RWPE2 (cell line): Measurements from ENCODE around the gene ENTR1.

Source experiments
- ATAC-seq: fragments of 200-7000 bp; cut with Tn5 transposase; 3 replicates; pipeline ENCODE4 v1.9.1; 2021; ENCODE audit warnings: low read depth
- DNase-seq: peaks from one replicate; pipeline ENCODE4 v3.0.0-alpha.2; 2020; ENCODE audit warnings: low spot score
- H3K27ac ChIP-seq: fragments of 450-650 bp; 2 replicates; pipeline ENCODE4 v1.5.1; 2017; ENCODE audit warnings: mild to moderate bottlenecking; ENCODE audit not compliant: poor library complexity, severe bottlenecking
- H3K27me3 ChIP-seq: fragments of 250-450 bp; sonication (Bioruptor Pico); 2 replicates; pipeline ENCODE4 v1.5.1; 2021; ENCODE audit warnings: mild to moderate bottlenecking, moderate library complexity; ENCODE audit not compliant: insufficient read depth, poor library complexity, severe bottlenecking
- H3K36me3 ChIP-seq: fragments of 250-450 bp; sonication (Bioruptor Pico); 2 replicates; pipeline ENCODE4 v1.5.1; 2020; ENCODE audit warnings: low read depth, mild to moderate bottlenecking, moderate library complexity
- H3K4me1 ChIP-seq: fragments of 250-450 bp; sonication (Bioruptor Pico); 2 replicates; pipeline ENCODE4 v1.5.1; 2021; ENCODE audit warnings: mild to moderate bottlenecking, moderate library complexity; ENCODE audit not compliant: insufficient read depth, poor library complexity, severe bottlenecking
- H3K4me3 ChIP-seq: fragments of 250-450 bp; sonication (Bioruptor Pico); 2 replicates; pipeline ENCODE4 v1.5.1; 2021; ENCODE audit warnings: mild to moderate bottlenecking, moderate library complexity; ENCODE audit not compliant: severe bottlenecking
- H3K9me3 ChIP-seq: fragments of 250-450 bp; sonication (Bioruptor Pico); 2 replicates; pipeline ENCODE4 v1.5.1; 2021; ENCODE audit warnings: mild to moderate bottlenecking, moderate library complexity; ENCODE audit not compliant: severe bottlenecking
- TF ChIP-seq, protein P1 (sequence below): fragments of 450-650 bp; IDR thresholded peaks from one replicate; pipeline ENCODE4 v1.5.1; 2017; ENCODE audit warnings: mild to moderate bottlenecking, moderate library complexity; ENCODE audit not compliant: poor library complexity, severe bottlenecking

The ENTR1 gene

DNA sequence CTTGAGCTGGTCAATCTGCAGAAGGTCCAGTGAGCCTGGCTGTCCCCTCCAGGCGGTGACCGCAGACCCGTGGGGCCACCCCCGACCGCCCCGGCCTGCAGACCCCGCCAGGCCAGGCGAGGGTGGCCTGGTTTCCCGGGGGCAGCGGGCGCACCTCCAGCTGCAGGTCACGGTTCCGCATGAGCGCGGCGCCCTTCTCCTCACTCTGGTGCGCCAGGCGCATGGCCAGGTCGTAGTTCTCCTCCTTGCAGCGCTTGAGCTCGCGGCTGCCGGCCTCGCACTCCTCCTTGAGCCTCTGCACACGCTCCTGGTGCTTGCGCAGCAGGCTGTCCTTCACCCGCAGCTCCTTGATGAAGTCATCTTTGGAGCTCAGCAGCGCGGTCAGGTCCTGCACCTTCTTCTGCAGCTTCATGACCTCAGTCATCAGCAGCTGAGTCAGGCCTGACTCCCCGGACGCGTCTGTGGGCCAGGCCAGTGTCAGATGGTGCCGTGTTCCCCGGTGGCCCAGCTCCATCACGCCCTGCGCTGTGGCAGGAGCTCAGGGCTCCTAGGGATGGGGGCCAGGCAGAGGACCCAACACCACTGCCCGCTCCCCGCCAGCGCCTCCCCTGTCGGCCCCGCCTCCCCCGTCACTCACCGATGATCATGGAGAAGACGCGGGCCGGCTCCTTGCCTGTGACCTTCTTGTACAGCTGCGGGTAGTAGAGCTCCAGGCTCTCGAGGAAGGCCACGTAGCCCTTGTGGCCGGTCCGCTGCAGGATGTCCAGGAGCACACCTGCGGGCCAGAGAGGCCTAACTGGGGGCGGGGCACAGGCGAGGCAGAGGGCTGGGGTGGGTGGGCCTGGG lies 39.5 kb downstream of the ENTR1 start:
- Histone ChIP-seq H3K4me3 (no peak overlapping the region), H3K9me3 (no peaks in the 10 kb centered on the region), H3K4me1 (no peaks in the 10 kb centered on the region), H3K36me3 (no peaks in the 10 kb centered on the region), H3K27me3 (no peaks in the 10 kb centered on the region), H3K27ac (no peak overlapping the region)
- TF ChIP-seq, protein P1, sequence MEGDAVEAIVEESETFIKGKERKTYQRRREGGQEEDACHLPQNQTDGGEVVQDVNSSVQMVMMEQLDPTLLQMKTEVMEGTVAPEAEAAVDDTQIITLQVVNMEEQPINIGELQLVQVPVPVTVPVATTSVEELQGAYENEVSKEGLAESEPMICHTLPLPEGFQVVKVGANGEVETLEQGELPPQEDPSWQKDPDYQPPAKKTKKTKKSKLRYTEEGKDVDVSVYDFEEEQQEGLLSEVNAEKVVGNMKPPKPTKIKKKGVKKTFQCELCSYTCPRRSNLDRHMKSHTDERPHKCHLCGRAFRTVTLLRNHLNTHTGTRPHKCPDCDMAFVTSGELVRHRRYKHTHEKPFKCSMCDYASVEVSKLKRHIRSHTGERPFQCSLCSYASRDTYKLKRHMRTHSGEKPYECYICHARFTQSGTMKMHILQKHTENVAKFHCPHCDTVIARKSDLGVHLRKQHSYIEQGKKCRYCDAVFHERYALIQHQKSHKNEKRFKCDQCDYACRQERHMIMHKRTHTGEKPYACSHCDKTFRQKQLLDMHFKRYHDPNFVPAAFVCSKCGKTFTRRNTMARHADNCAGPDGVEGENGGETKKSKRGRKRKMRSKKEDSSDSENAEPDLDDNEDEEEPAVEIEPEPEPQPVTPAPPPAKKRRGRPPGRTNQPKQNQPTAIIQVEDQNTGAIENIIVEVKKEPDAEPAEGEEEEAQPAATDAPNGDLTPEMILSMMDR, result no peak
- no peak for DNase-seq
- no peak for ATAC-seq

- Histone ChIP-seq H3K27me3 (no peaks in the 10 kb centered on the region), H3K36me3 (no peaks in the 10 kb centered on the region), H3K27ac (no peak overlapping the region), H3K4me1 (no peaks in the 10 kb centered on the region), H3K4me3 (no peak overlapping the region), H3K9me3 (no peaks in the 10 kb centered on the region)
- DNase-seq (no peak), ATAC-seq (no peak)
- TF ChIP-seq, protein P1, result no peak
These were observed 40.4 kb downstream of the ENTR1 start for GRCh38 chr9:136370037-136370436.

DNA sequence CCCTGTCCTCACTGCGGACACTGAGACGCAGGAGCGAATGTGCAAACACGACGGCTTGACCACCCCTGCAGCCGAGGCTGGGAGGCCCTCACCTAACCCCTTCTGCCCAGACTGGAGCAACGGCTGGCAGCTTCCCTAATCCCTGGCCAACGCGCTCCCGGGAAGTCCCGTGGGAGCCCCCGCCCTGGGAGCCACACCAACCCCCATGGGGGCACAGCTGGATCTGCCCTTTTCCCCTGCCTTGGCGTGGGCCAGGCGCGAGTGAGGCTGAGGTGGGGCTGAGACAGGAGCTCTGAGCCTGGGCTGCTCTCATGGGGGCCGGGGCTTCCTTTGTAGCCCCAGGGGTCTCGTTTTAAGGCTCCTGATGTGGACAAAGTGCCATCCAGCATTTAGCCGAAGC lies 42.2 kb downstream of the ENTR1 start:
- TF ChIP-seq, protein P1, result no peak
- Histone ChIP-seq H3K4me1 (no peaks in the 10 kb centered on the region), H3K36me3 (no peaks in the 10 kb centered on the region), H3K4me3 (no peak overlapping the region), H3K9me3 (no peaks in the 10 kb centered on the region), H3K27me3 (no peaks in the 10 kb centered on the region), H3K27ac (no peak overlapping the region)
- ATAC-seq (no peak), DNase-seq (no peak)

- H3K4me3 ChIP-seq, result no peak overlapping the region
- H3K4me1 ChIP-seq, result no peaks in the 10 kb centered on the region
- H3K27me3 ChIP-seq, result no peaks in the 10 kb centered on the region
- H3K9me3 ChIP-seq, result no peaks in the 10 kb centered on the region
- TF ChIP-seq, protein P1, result no peak
- no peak overlapping the region for H3K27ac ChIP-seq
- DNase-seq (no peak), ATAC-seq (no peak)
- H3K36me3 ChIP-seq, result no peaks in the 10 kb centered on the region
These were observed 42.9 kb downstream of the ENTR1 start for GRCh38 chr9:136367296-136368145.
